H1 (cell line): Measurements from ENCODE around the gene DNAL4. TPM values are rescaled to one million over a fixed set of nuclear protein-coding genes. Genes with fewer than 3 reads are reported as not detected.

Experiments
- TEAD4 ChIP-seq: IDR thresholded peaks from 2 replicates; pipeline ENCODE4 v1.6.1; 2012; ENCODE audit warnings: low read depth, low read length, inconsistent platforms, mixed read lengths
- polyA plus RNA-seq, 7 experiments: library from polyadenylated mRNA; depleted of rRNA in 3 of 7; stranded (reverse) in 5 of 7; unstranded in 2 of 7; fragments of >200 nt in 5 of 7; fragments of 200-250 nt in 2 of 7; gene quantifications; 1 replicate in 5 of 7; 2 replicates in 1 of 7; 4 replicates in 1 of 7; pipeline versions ENCODE4 v1.2.1 to v1.2.3, GENCODE V29; 2011 to 2013; ENCODE audit warnings: missing spikeins in 2 of 7, mixed read lengths in 2 of 7
- total RNA-seq: library from RNA; stranded (reverse); fragmentation: NEBNext Ultra II Directional; extraction: Animal tissue kit (Norgen Biotek cat#: 25700); gene quantifications from 2 replicates; pipeline ENCODE4 v1.2.1, GENCODE V29; 2021

Gene DNAL4
- total and polyA plus RNA-seq, 2 of the 8 experiments (the other 6 are each of a cell fraction or from before 2014, with no cell fraction given): 8.8 to 14.0 TPM

DNA sequence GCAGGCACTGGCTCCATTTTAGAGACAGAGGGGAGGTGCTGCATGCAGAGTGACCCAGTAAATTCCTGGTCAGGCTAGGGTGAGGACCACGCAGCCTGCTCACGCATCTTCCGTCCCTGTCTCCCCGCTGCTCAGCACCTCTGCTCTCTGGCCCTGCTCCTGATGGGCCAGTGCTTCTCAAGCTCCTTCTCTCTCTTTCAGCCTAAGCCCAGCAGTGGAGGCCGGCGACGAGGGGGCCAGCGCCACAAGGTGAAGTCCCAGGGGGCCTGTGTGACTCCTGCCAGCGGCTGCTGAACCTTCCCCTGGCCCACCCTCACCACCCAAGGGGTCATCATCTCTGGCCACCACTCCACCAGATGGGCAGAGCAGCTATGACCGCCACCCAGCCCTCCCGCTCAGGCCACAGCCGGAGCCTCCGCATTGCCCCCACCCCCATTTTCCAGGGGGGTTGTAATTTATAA is 63.5 kb downstream of the DNAL4 start (continued):
- no peak for TF ChIP-seq TEAD4
